ENCODE results near the gene FAM114A1. TPM values are rescaled to one million over a fixed set of nuclear protein-coding genes. Genes with fewer than 3 reads are reported as not detected.

Gene FAM114A1
- total RNA-seq, 1 donor from 2014 or later = 11.3 TPM

DNA sequence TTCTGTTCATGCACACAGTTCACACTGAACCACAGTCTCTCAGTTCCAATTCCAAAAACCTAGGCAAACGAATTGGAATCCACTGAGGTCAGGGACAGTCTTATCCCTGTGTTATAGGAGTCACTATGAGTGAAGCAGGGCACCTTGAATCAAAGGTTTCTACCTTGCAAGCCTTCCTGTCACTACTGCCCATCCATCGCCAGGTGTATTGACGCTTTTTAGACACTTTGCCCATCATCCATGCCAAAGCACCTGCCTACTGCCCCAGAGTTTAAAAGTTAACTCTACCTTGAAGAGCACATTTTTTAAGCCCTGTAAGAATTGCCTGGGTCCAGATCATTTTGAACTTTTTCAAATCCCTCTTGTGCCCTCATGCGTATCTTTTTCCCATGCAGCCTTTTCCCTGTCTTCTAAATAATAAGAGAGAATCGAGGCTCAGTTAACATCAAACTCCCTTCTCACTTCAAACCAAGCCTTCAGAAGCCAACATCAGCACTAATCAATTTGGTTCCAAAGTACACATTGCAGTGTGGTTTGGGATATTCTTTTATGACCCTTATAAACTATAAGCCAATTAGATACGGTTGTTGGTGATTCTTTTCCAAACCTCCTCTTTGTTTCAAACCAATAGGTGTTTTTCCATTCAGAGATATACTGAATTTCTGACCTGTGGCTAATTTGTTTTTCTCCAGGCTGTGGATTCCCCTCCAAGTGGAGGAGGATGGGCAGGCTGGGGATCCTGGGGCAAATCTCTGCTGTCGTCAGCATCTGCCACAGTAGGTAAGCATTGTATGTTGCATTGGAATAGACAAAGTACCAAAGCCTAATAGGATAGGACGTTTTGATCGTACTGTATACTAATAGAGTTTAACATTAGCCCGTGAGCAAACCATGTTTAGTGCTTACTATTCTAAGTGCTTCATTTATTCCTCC, 23.7 kb downstream of the FAM114A1 start:
- Mint-ChIP-seq H3K4me3 (no peak overlapping the region), H3K36me3 (ENCODE audit: low read depth) (peaks cover 5% of the 10 kb centered on the region), H3K4me1 (peaks cover 15% of the 10 kb centered on the region), H3K27me3 (ENCODE audit: low read depth) (no peaks in the 10 kb centered on the region), H3K27ac (ENCODE audit: unreplicated experiment) (no peak overlapping the region), H3K9me3 (peaks cover 2% of the 10 kb centered on the region)
- DNase-seq (ENCODE audit: low read depth, low spot score) = no peak
- TF ChIP-seq, protein P1, sequence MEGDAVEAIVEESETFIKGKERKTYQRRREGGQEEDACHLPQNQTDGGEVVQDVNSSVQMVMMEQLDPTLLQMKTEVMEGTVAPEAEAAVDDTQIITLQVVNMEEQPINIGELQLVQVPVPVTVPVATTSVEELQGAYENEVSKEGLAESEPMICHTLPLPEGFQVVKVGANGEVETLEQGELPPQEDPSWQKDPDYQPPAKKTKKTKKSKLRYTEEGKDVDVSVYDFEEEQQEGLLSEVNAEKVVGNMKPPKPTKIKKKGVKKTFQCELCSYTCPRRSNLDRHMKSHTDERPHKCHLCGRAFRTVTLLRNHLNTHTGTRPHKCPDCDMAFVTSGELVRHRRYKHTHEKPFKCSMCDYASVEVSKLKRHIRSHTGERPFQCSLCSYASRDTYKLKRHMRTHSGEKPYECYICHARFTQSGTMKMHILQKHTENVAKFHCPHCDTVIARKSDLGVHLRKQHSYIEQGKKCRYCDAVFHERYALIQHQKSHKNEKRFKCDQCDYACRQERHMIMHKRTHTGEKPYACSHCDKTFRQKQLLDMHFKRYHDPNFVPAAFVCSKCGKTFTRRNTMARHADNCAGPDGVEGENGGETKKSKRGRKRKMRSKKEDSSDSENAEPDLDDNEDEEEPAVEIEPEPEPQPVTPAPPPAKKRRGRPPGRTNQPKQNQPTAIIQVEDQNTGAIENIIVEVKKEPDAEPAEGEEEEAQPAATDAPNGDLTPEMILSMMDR (conservative IDR thresholded peaks at IDR 0.05) = no peak

DNA sequence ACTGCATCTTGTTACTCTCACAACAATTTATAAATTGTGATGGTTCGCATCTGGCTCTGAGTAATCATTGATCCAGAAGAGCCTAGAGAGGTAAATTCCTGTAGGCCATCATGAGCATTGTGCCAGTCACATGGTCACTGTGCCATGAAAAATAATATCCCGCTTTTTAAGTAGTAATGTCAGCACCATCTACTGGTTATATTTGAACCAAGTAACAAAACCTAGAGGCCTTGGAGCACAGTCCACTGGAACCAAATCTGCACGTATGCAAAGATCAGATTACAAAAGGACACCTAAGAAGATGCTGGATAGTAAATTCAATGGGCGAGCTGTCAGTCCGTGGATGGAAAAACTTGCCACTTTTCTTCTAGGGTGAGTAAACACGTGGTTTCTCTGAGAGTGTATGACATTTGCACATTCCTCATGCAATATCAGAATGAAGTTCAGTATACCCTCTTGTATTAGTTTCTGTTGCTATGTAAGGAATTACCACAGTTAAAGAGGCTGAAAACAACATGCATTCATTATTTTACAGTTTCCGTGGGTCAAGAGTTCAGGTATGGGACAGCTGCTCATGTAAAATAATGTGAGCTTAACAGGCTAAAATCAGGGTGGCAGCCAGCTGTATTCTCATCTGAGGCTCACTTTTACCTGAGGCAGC, 26.8 kb downstream of the FAM114A1 start:
- H3K9me3 Mint-ChIP-seq = no peaks in the 10 kb centered on the region
- no peak for DNase-seq (ENCODE audit: low read depth, low spot score)
- H3K4me1 Mint-ChIP-seq = peaks cover 5% of the 10 kb centered on the region
- H3K36me3 Mint-ChIP-seq (ENCODE audit: low read depth) = peaks cover 5% of the 10 kb centered on the region
- TF ChIP-seq, protein P1 (conservative IDR thresholded peaks at IDR 0.05) = no peak
- H3K27ac Mint-ChIP-seq (ENCODE audit: unreplicated experiment) = no peak overlapping the region
- H3K27me3 Mint-ChIP-seq (ENCODE audit: low read depth) = no peaks in the 10 kb centered on the region
- no peak overlapping the region for H3K4me3 Mint-ChIP-seq

GRCh38 chr4:38896940-38897339, 29.3 kb downstream of the FAM114A1 start:
- H3K9me3 Mint-ChIP-seq = no peaks in the 10 kb centered on the region
- H3K4me3 Mint-ChIP-seq = no peak overlapping the region
- H3K36me3 Mint-ChIP-seq (ENCODE audit: low read depth) = peaks cover 5% of the 10 kb centered on the region
- DNase-seq (ENCODE audit: low read depth, low spot score) = no peak
- no peak overlapping the region for H3K27ac Mint-ChIP-seq (ENCODE audit: unreplicated experiment)
- no peaks in the 10 kb centered on the region for H3K4me1 Mint-ChIP-seq
- H3K27me3 Mint-ChIP-seq (ENCODE audit: low read depth) = no peaks in the 10 kb centered on the region
- TF ChIP-seq, protein P1 (conservative IDR thresholded peaks at IDR 0.05) = no peak

- H3K9me3 Mint-ChIP-seq = no peaks in the 10 kb centered on the region
- no peak for DNase-seq (ENCODE audit: low read depth, low spot score)
- no peak overlapping the region for H3K4me3 Mint-ChIP-seq
- H3K27ac Mint-ChIP-seq (ENCODE audit: unreplicated experiment) = no peak overlapping the region
- H3K27me3 Mint-ChIP-seq (ENCODE audit: low read depth) = no peaks in the 10 kb centered on the region
- H3K36me3 Mint-ChIP-seq (ENCODE audit: low read depth) = peaks cover 2% of the 10 kb centered on the region
- H3K4me1 Mint-ChIP-seq = no peaks in the 10 kb centered on the region
- TF ChIP-seq, protein P1 (conservative IDR thresholded peaks at IDR 0.05) = no peak
Measured at GRCh38 chr4:38898245-38898644, 30.6 kb downstream of the FAM114A1 start.

- DNase-seq (ENCODE audit: low read depth, low spot score) = no peak
- H3K27me3 Mint-ChIP-seq (ENCODE audit: low read depth) = no peaks in the 10 kb centered on the region
- TF ChIP-seq, protein P1 (conservative IDR thresholded peaks at IDR 0.05) = no peak
- no peaks in the 10 kb centered on the region for H3K36me3 Mint-ChIP-seq (ENCODE audit: low read depth)
- H3K4me1 Mint-ChIP-seq = peaks cover 3% of the 10 kb centered on the region
- H3K4me3 Mint-ChIP-seq = no peak overlapping the region
- no peak overlapping the region for H3K27ac Mint-ChIP-seq (ENCODE audit: unreplicated experiment)
- H3K9me3 Mint-ChIP-seq = no peaks in the 10 kb centered on the region
Measured at GRCh38 chr4:38902221-38902620, 34.6 kb downstream of the FAM114A1 start.
